Upper lobe of left lung (tissue), 6 donors: Measurements from ENCODE around the gene CPNE5. TPM values are rescaled to one million over a fixed set of nuclear protein-coding genes. Genes with fewer than 3 reads are reported as not detected.

Experiments used
- ATAC-seq, 2 donors: fragments of 200-7000 bp; cut with Tn5 transposase; one replicate each; pipeline ENCODE4 v1.9.1; 2022; ENCODE audit warnings: mild to moderate bottlenecking in 2 of 2, moderate library complexity in 2 of 2; ENCODE audit not compliant: low FRiP score in 2 of 2
- DNase-seq, 2 donors: peaks; one replicate each; pipeline ENCODE4 v3.0.0-alpha.2; 2019 to 2020
- H3K27ac ChIP-seq, 4 donors: fragments of 200-600 bp; sonication (generic); one replicate each; pipeline ENCODE4 v1.5.1; 2016 to 2019
- H3K27me3 ChIP-seq, 4 donors: fragments of 200-600 bp; sonication (generic); one replicate each; pipeline ENCODE4 v1.5.1; 2017 to 2019
- H3K36me3 ChIP-seq, 4 donors: fragments of 200-600 bp; sonication (generic); one replicate each; pipeline ENCODE4 v1.5.1; 2016 to 2019
- H3K4me1 ChIP-seq, 4 donors: fragments of 200-600 bp; sonication (generic); one replicate each; pipeline ENCODE4 v1.5.1; 2018 to 2019
- H3K4me3 ChIP-seq, 4 donors: fragments of 200-600 bp; sonication (generic); one replicate each; pipeline ENCODE4 v1.5.1; 2017 to 2019; ENCODE audit warnings: mild to moderate bottlenecking in 2 of 4, moderate library complexity in 1 of 4
- H3K9me3 ChIP-seq, 4 donors: fragments of 200-600 bp; sonication (generic); one replicate each; pipeline ENCODE4 v1.5.1; 2018 to 2019
- CTCF ChIP-seq, 6 experiments: fragments of 450-650 bp in 4 of 6; fragments of 200-600 bp in 2 of 6; sonication (generic) in 2 of 6; IDR thresholded peaks; one replicate each; pipeline ENCODE4 v1.5.1; 2016 to 2019; ENCODE audit warnings: antibody characterized with exemption in 6 of 6
- EP300 ChIP-seq, 4 donors: sonication (generic); formaldehyde crosslinking; IDR thresholded peaks; one replicate each; pipeline ENCODE4 v1.5.1; 2017; ENCODE audit warnings: antibody characterized with exemption in 4 of 4, control low read depth in 2 of 4
- POLR2A ChIP-seq, 4 donors: fragments of 450-650 bp; IDR thresholded peaks; one replicate each; pipeline ENCODE4 v1.5.1; 2016 to 2017; ENCODE audit warnings: antibody characterized with exemption in 4 of 4, mild to moderate bottlenecking in 2 of 4
- POLR2AphosphoS5 ChIP-seq, 2 donors: sonication (generic); formaldehyde crosslinking; IDR thresholded peaks; one replicate each; pipeline ENCODE4 v1.5.1; 2017; ENCODE audit warnings: antibody characterized with exemption in 2 of 2
- WGBS, 2 donors: methylation state at CpG; one replicate each; pipeline ENCODE4 v1.1.5; 2017 to 2018; 5-methylcytosine and 5-hydroxymethylcytosine counted together
- total RNA-seq, 6 donors: library from RNA; depleted of rRNA in 4 of 6; stranded (reverse); fragments of >200 nt in 4 of 6; gene quantifications; one replicate each; pipeline versions ENCODE4 v1.1.0 to v1.2.1, GENCODE V29; 2016 to 2021
- donor health status: DM: no; HTN: no; CAD: no; lungs with moderate emphysema.
- donor health status: DM: no; HTN: yes; CAD: no; lungs with severe emphysema.

CPNE5 gene
- total RNA-seq, 6 donors from 2014 or later: 0.89 to 5.4 (median 2.5) TPM

- 86 to 88% methylated on average over 5 of the region's 5 CpGs for WGBS, 2 donors
- H3K4me3 ChIP-seq: no peak overlapping the region
- DNase-seq (no peak), ATAC-seq (no peak)
- H3K4me1 ChIP-seq: peaks cover 11 to 15% (median 13%) of the 10 kb centered on the region in 4 donors
- H3K27ac ChIP-seq: no peak overlapping the region
- no peak for TF ChIP-seq POLR2A (IDR thresholded peaks at IDR 0.05)
- no peak for TF ChIP-seq EP300 (IDR thresholded peaks at IDR 0.05)
- TF ChIP-seq CTCF (IDR thresholded peaks at IDR 0.05): no peak
- TF ChIP-seq POLR2AphosphoS5 (IDR thresholded peaks at IDR 0.05): no peak
- H3K9me3 ChIP-seq: no peaks in the 10 kb centered on the region
- H3K27me3 ChIP-seq: no peaks in the 10 kb centered on the region
- H3K36me3 ChIP-seq: no peaks in the 10 kb centered on the region
Observed at GRCh38 chr6:36774331-36774730, 64.9 kb downstream of the CPNE5 start.

GRCh38 chr6:36772397-36772796 lies 66.8 kb downstream of the CPNE5 start:
- DNase-seq (no peak), ATAC-seq (no peak)
- Histone ChIP-seq H3K27me3 (no peaks in the 10 kb centered on the region), H3K27ac (no peak overlapping the region), H3K4me1 (peaks cover 12 to 21% (median 14%) of the 10 kb centered on the region in 4 donors), H3K4me3 (no peak overlapping the region), H3K36me3 (no peaks in the 10 kb centered on the region), H3K9me3 (no peaks in the 10 kb centered on the region)
- WGBS, 2 donors: 88 to 90% methylated on average over 8 of the region's 8 CpGs
- TF ChIP-seq EP300 (IDR thresholded peaks at IDR 0.05): no peak
- TF ChIP-seq POLR2A (IDR thresholded peaks at IDR 0.05): no peak
- no peak for TF ChIP-seq CTCF (IDR thresholded peaks at IDR 0.05)
- TF ChIP-seq POLR2AphosphoS5 (IDR thresholded peaks at IDR 0.05): no peak

- Histone ChIP-seq H3K9me3 (no peaks in the 10 kb centered on the region), H3K4me1 (peaks cover 13 to 21% (median 15%) of the 10 kb centered on the region in 4 donors), H3K27ac (no peak overlapping the region), H3K4me3 (no peak overlapping the region), H3K27me3 (no peaks in the 10 kb centered on the region), H3K36me3 (no peaks in the 10 kb centered on the region)
- DNase-seq (no peak), ATAC-seq (no peak)
- 94 to 100% methylated on average over 1 to 2 of the region's 2 CpGs for WGBS, 2 donors
- TF ChIP-seq CTCF (IDR thresholded peaks at IDR 0.05): no peak
- no peak for TF ChIP-seq POLR2A (IDR thresholded peaks at IDR 0.05)
- no peak for TF ChIP-seq EP300 (IDR thresholded peaks at IDR 0.05)
- no peak for TF ChIP-seq POLR2AphosphoS5 (IDR thresholded peaks at IDR 0.05)
Observed at GRCh38 chr6:36771145-36771544, 68.1 kb downstream of the CPNE5 start.

GRCh38 chr6:36769676-36770499 lies 69.4 kb downstream of the CPNE5 start:
- ATAC-seq: peak; percentile 4 to 30
- whole genome bisulfite sequencing, 2 donors: 54 to 65% methylated on average over 11 to 18 of the region's 18 CpGs

More at GRCh38 chr6:36769676-36770499, 69.4 kb downstream of the CPNE5 start:
- no peaks in the 10 kb centered on the region for H3K9me3 ChIP-seq
- no peak overlapping the region for H3K4me3 ChIP-seq
- no peaks in the 10 kb centered on the region for H3K27me3 ChIP-seq
- TF ChIP-seq POLR2AphosphoS5 (IDR thresholded peaks at IDR 0.05): peak; percentile 32 to 36
- no peak for TF ChIP-seq CTCF (IDR thresholded peaks at IDR 0.05)
- no peak for TF ChIP-seq EP300 (IDR thresholded peaks at IDR 0.05)
- TF ChIP-seq POLR2A (IDR thresholded peaks at IDR 0.05): no peak
- no peaks in the 10 kb centered on the region for H3K36me3 ChIP-seq
- peaks cover 13 to 21% (median 16%) of the 10 kb centered on the region in 4 donors for H3K4me1 ChIP-seq
- H3K27ac ChIP-seq: peak overlapping the region; percentile 28 to 70 (median 45)
- DNase-seq: peak in 1 of 2 donors; percentile 49
